ENCODE measurements around the gene WNT5A. TPM values are rescaled to one million over a fixed set of nuclear protein-coding genes. Genes with fewer than 3 reads are reported as not detected.
"Not testable (repeated sequence)": the region's sequence is repeated elsewhere in the genome, so short reads cannot be mapped to it uniquely, and the experiment has no call there.

WNT5A gene
- total RNA-seq, 2 experiments from 2014 or later, result not detected

DNA sequence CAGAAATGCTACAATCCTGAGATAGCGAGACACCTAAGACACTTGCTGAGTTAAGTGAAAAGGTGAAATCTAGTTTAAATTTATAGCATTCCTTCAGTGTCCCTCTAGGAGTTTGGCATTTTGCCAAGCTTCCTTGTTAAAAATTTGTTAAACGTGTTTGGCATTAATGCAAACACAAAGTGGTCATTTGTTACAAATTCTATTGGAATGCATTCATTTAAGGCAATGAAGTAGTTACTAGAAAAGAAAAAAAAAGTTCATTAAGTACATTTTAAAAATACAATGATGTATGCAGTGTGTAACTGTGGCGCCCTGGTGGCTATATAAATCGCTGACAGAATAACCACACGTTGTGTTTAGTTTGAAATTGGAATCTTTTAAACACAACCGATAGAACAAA is 31.3 kb upstream of the WNT5A start:
- intact Hi-C loops (cut with micrococcal nuclease), result no loop called here
- H3K27ac Mint-ChIP-seq, result no peak overlapping the region
- ChIA-PET POLR2A (no interaction called here), CTCF (no interaction called here)
- H3K36me3 Mint-ChIP-seq, result no peaks in the 10 kb centered on the region
- H3K27me3 Mint-ChIP-seq, result no peaks in the 10 kb centered on the region
- DNase-seq, result no peak
- no peak overlapping the region for H3K4me3 Mint-ChIP-seq
- no peaks in the 10 kb centered on the region for H3K9me3 Mint-ChIP-seq
- no peaks in the 10 kb centered on the region for H3K4me1 Mint-ChIP-seq (ENCODE audit: low read depth)

DNA sequence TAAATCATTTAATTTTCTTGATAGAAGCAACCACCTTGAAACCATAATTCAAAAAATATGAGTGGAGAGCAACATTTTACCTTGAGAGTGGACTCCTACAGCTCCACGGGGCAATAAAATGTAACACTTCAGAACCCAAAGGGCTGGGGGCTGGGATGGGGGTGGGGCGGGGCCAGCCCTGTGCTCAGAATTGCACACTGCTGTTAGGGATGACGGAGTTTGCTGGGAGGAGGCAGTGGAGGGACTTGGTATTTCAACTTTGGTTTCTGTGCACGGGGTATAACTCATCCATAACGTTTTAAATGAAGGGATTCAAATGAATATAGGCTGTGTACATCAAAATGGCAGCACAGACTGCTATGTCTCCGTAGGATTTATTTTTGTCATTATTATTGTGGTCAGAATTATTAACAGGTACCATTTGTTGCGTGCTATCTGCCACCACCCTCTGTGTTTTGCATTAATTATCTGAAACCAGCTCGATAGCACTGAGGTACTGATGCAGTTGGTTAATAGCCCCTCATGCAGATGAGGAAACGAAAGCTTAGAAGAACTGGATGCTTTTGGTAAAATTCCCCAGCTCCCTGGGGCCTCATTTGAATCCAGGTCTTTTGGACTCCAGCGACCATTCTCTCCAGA is 29.4 kb upstream of the WNT5A start:
- H3K9me3 Mint-ChIP-seq, result no peaks in the 10 kb centered on the region
- CTCF ChIA-PET, result interaction anchor here (0.6 kb wide), 1 partner anchor 20 kb away, joined by 3 read pairs; no protein-coding TSS in a partner anchor
- no peaks in the 10 kb centered on the region for H3K4me1 Mint-ChIP-seq (ENCODE audit: low read depth)
- H3K27ac Mint-ChIP-seq, result no peak overlapping the region
- no peak for DNase-seq
- intact Hi-C loops (cut with micrococcal nuclease), result no loop called here
- H3K4me3 Mint-ChIP-seq, result no peak overlapping the region
- POLR2A ChIA-PET, result no interaction called here
- H3K36me3 Mint-ChIP-seq, result no peaks in the 10 kb centered on the region
- H3K27me3 Mint-ChIP-seq, result no peaks in the 10 kb centered on the region

DNA sequence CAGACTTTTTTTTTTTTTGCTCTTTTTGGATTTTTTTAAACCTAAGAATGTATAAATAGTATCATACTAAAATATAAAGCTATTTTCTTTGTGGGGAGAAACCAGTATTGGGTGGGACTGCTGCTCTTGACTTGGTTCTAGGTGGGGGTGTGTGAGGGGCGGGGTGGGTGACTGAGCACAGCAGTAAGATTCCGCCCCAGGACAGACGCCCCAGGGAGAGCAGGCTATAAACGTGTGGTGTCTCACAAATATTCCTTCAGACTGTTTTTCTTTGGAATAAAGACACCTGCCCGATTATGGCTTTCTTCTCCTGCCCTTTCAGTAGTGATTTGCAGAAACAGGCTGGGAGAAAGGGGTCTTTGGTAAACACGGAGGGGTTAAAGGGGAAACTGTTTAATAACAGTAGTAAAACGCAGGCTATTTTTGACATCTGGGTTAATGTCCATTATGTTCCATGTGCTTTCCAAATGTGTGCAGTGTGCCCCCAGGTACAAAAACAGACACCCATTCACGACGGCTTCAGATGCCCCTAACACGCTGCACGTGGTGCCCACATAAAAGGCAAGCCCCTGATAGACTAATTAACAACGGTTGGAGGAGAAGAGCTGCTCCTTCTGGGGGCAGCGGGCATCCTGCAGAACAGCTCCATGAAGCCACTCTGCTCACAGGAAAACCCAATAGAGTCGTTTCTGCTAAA is 28.6 kb upstream of the WNT5A start:
- no peak for DNase-seq
- CTCF ChIA-PET, result no interaction called here
- H3K36me3 Mint-ChIP-seq, result no peaks in the 10 kb centered on the region
- POLR2A ChIA-PET, result no interaction called here
- no peaks in the 10 kb centered on the region for H3K27me3 Mint-ChIP-seq
- intact Hi-C loops (cut with micrococcal nuclease), result no loop called here
- no peak overlapping the region for H3K4me3 Mint-ChIP-seq
- no peaks in the 10 kb centered on the region for H3K9me3 Mint-ChIP-seq
- no peaks in the 10 kb centered on the region for H3K4me1 Mint-ChIP-seq (ENCODE audit: low read depth)
- no peak overlapping the region for H3K27ac Mint-ChIP-seq

DNA sequence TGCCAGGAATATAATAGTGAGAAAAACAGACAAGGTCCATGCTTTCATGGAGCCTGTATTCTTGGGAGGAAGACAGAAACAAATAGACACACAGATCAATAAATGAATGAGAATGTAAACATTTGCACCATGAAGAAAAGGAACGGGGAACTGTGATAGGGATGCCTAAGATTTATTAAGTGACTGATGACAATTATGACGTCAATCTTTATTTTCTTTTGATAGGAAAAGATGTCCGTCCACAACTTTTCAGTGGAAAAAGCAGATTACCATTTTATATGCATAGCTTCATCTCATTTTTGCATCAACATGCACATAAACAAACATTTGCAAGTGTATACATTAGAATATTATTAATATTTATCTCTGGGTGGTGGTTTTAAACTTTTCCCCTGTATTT is 27.9 kb upstream of the WNT5A start:
- Mint-ChIP-seq H3K4me1 (ENCODE audit: low read depth) (no peaks in the 10 kb centered on the region), H3K9me3 (no peaks in the 10 kb centered on the region), H3K27ac (no peak overlapping the region), H3K4me3 (no peak overlapping the region), H3K36me3 (no peaks in the 10 kb centered on the region), H3K27me3 (peaks cover 1% of the 10 kb centered on the region)
- ChIA-PET POLR2A (no interaction called here), CTCF (no interaction called here)
- DNase-seq, result no peak
- intact Hi-C loops (cut with micrococcal nuclease), result no loop called here

DNA sequence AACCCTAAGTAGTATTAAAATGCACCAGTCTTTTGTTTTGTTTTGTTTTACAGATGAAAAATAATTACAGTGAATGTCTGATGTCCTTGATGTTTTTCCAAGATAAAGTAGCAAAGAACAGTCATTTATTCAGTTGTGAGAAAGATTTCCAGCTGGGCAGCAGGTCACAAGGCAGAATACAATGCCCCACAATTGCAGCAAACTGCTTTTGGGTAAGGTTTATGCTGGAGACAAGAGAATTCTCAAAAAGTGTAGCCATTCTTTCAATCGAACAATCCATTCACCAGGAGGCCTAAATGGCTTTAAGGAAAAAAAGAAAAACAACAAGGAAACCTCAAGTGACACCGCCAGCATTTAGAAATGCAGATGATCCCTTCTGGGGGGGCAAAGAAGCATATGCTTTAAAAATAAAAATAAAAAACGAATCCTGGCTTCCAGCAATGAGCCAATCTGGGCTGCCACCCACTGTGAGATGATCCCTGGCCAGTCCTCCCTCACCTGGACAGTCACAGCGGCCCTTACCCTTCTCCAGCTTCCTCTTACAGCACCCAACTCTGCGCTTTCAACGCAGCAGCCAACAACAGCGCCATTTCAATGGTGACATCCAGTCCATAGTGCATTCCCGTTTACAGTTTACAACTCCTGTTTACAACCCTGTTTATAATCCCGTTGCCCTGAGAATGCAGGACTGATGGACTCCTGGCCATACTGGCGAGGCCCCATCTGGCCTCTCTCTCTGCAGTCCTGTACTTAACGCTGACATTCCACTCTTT is 25.7 kb upstream of the WNT5A start:
- CTCF ChIA-PET, result no interaction called here
- no peak overlapping the region for H3K27ac Mint-ChIP-seq
- POLR2A ChIA-PET, result no interaction called here
- intact Hi-C loops (cut with micrococcal nuclease), result no loop called here
- H3K4me1 Mint-ChIP-seq (ENCODE audit: low read depth), result no peaks in the 10 kb centered on the region
- H3K9me3 Mint-ChIP-seq, result no peaks in the 10 kb centered on the region
- no peaks in the 10 kb centered on the region for H3K36me3 Mint-ChIP-seq
- DNase-seq, result no peak
- H3K4me3 Mint-ChIP-seq, result no peak overlapping the region
- peaks cover 1% of the 10 kb centered on the region for H3K27me3 Mint-ChIP-seq

DNA sequence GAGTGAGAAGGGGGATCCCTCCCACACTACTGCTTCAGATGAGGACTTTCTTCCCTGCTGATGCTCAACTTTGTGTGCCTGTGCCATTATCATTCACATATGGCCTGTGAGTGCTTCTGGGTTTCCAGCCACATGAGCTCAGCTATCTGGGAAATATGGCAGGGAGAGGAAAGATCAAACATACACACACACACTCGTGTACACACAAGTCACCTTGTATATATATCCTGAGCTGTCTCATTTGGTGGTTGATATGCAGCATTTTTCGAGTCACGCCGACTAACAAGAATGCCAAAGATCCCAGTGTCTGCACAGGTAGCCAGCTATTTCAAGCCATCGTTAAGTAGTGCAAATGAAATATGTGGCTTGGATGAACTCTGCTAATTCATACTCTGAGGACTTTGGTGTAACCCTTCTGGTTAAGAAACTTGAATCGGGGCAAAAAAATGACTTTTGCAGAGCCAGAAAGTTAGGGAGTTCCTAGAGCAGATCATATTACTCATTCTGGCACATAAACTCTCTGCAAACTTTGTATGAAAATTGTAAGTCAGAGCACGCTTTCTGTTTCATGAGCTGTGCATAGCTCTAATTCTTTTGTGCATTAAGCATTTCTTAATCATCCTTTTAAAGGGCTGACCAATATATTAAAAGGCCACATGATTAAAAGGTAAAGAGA is 24.9 kb upstream of the WNT5A start:
- DNase-seq, result no peak
- intact Hi-C loops (cut with micrococcal nuclease), result no loop called here
- Mint-ChIP-seq H3K27me3 (peaks cover 1% of the 10 kb centered on the region), H3K36me3 (no peaks in the 10 kb centered on the region), H3K27ac (no peak overlapping the region), H3K4me3 (no peak overlapping the region), H3K4me1 (ENCODE audit: low read depth) (no peaks in the 10 kb centered on the region), H3K9me3 (no peaks in the 10 kb centered on the region)
- CTCF ChIA-PET, result no interaction called here
- POLR2A ChIA-PET, result no interaction called here

DNA sequence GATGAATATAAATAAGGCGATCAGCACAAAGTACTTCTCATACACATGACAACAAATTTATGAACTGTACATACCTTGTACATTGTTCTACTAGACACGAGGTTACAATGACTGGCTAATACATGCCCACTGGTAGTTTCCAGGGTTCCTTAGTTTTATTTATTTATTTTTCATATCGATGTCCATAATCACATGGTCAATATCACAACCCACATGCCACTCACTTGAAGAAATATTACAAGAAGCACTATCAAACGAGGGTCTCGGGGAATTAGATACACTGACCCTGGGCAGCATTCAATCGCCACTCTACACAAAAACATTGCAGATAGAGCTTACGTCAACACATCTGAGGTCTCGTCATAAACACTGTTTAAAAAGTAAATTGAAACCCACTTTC is 21.2 kb upstream of the WNT5A start:
- DNase-seq, result no peak
- intact Hi-C loops (cut with micrococcal nuclease), result no loop called here
- POLR2A ChIA-PET, result no interaction called here
- Mint-ChIP-seq H3K4me1 (ENCODE audit: low read depth) (no peaks in the 10 kb centered on the region), H3K27ac (no peak overlapping the region), H3K4me3 (no peak overlapping the region), H3K9me3 (no peaks in the 10 kb centered on the region), H3K27me3 (peaks cover 1% of the 10 kb centered on the region), H3K36me3 (no peaks in the 10 kb centered on the region)
- CTCF ChIA-PET, result no interaction called here

DNA sequence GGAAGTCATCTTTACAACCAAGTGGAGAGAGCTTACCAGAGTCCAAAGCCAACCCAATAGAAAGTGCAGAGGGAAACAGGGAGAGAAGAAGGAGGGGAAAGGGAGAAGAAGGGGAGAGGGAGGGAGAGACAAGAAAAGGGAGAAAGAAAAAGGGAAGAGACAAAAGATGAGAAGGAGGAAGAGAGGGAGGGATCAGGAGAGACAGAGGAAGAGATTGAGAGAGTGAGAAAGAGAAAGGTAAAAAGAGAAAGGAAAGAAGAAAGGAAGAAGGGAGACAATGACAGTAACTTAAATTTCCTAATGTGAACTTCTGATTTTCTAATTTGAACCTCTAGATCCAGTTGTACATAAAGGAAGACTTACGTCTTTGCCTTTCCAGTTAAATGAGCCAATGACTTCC is 20.7 kb upstream of the WNT5A start:
- POLR2A ChIA-PET, result no interaction called here
- CTCF ChIA-PET, result no interaction called here
- intact Hi-C loops (cut with micrococcal nuclease), result no loop called here
- H3K4me1 Mint-ChIP-seq (ENCODE audit: low read depth), result no peaks in the 10 kb centered on the region
- no peak overlapping the region for H3K27ac Mint-ChIP-seq
- H3K27me3 Mint-ChIP-seq, result peaks cover 1% of the 10 kb centered on the region
- no peak overlapping the region for H3K4me3 Mint-ChIP-seq
- DNase-seq, result no peak
- no peaks in the 10 kb centered on the region for H3K9me3 Mint-ChIP-seq
- H3K36me3 Mint-ChIP-seq, result no peaks in the 10 kb centered on the region

DNA sequence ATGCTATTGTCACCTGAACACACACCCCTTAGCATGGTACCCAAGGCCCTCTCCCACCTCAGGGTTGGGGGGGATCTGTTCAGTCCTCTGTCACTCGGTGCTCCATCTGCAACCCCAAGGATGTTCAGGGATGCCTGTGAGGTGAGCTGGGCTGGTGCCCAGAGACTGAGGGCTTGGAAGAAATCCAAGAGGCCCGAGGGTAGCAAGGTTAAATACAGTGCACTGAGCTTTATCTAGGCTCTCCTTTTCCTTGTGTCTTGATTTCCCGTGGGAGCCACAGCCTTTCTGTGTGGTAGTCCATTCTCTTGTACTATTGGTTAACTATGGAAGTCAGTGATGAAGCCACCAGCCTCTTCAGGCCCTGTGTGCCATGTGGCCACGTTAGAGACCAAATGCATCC is 18.7 kb upstream of the WNT5A start:
- POLR2A ChIA-PET, result no interaction called here
- DNase-seq, result no peak
- Mint-ChIP-seq H3K4me1 (ENCODE audit: low read depth) (no peaks in the 10 kb centered on the region), H3K9me3 (no peaks in the 10 kb centered on the region), H3K36me3 (no peaks in the 10 kb centered on the region), H3K27ac (no peak overlapping the region), H3K27me3 (peaks cover 1% of the 10 kb centered on the region), H3K4me3 (no peak overlapping the region)
- intact Hi-C loops (cut with micrococcal nuclease), result no loop called here
- CTCF ChIA-PET, result no interaction called here

DNA sequence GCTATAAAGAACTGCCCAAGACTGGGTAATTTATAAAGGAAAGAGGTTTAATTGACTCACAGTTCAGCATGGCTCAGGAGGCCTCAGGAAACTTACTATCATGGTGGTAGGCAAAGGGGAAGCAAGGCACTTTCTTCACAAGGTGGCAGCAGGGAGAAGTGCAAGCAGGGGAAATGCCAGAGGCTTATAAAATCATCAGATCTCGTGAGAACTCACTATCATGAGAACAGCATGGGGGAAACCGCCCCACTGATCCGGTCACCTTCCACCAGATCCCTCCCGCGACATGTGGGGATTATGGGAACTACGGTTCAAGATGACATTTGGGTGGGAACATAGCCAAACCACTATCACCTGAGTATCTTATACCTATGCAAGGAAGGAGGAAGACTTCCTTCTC is 18.0 kb upstream of the WNT5A start:
- CTCF ChIA-PET; H3K27ac Mint-ChIP-seq; intact Hi-C loops (cut with micrococcal nuclease); H3K4me1 Mint-ChIP-seq (ENCODE audit: low read depth); H3K27me3 Mint-ChIP-seq; DNase-seq; POLR2A ChIA-PET; H3K4me3 Mint-ChIP-seq; H3K36me3 Mint-ChIP-seq; H3K9me3 Mint-ChIP-seq: not testable (repeated sequence)

DNA sequence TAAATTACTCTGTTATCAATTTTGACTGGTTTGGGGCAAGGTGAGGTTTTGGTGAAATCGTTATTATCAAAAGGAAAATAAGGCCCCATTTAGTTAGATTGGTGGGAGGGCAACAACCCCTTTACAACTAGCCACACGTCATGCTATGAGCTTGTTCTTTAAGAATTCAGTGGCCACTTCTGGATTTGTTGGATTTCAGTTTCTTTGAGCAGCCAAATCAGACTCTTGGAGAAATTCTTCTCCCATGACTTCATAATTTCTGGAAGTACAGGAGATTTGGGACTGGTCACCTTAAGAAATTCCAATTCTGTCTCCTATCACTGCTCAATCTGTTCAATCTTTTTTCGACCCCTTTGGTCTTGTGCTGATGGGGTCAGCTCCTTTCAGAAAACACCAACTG is 14.8 kb upstream of the WNT5A start:
- H3K4me1 Mint-ChIP-seq (ENCODE audit: low read depth), result no peaks in the 10 kb centered on the region

DNA sequence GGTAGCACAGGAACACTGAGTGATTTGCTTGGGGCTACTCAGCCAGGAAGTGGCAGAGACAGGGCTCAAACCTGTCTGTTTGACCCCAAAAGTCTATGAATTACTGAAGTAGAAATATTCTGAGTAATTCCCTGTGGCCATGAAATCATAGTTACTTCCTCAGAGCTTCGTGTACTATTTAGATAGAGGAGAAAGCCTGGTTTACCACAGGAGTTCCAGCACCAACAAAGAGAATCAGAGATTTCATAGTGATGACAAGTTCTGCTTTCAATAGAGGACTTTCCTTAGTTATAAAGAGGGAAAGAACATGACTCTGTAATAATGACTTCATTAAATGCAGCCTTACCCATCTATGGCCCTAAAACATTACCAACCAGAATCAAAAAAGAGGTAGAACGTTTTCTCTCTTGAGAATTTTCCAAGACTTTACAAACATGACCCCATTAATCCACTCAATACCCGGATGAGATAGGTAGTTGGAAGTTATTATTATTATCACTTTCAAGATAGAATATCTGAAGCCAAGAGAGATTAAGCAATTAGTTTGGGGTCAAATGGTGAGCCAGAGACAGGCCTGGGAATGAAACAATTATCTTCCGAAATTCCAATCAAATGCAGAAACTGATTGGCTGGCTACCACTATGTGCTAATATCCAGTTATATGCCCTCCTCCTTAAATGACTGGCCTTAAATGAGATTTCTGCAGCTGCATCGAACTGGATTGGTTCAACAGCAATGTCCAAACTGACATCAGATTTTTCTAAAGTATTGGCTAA is 13.6 kb upstream of the WNT5A start:
- H3K4me3 Mint-ChIP-seq, result no peak overlapping the region
- no peaks in the 10 kb centered on the region for H3K36me3 Mint-ChIP-seq
- DNase-seq, result no peak
- H3K4me1 Mint-ChIP-seq (ENCODE audit: low read depth), result no peaks in the 10 kb centered on the region
- no peaks in the 10 kb centered on the region for H3K27me3 Mint-ChIP-seq
- H3K27ac Mint-ChIP-seq, result no peak overlapping the region
- intact Hi-C loops (cut with micrococcal nuclease), result no loop called here
- no peaks in the 10 kb centered on the region for H3K9me3 Mint-ChIP-seq
- ChIA-PET POLR2A (no interaction called here), CTCF (no interaction called here)

More for the DNA sequence above, 14.8 kb upstream of the WNT5A start:
- Mint-ChIP-seq H3K4me3 (no peak overlapping the region), H3K27ac (no peak overlapping the region), H3K27me3 (no peaks in the 10 kb centered on the region), H3K36me3 (no peaks in the 10 kb centered on the region), H3K9me3 (no peaks in the 10 kb centered on the region)
- intact Hi-C loops (cut with micrococcal nuclease), result no loop called here
- POLR2A ChIA-PET, result interaction anchor here (0.7 kb wide), 1 partner anchor 11 kb away, joined by 3 read pairs; no protein-coding TSS in a partner anchor
- CTCF ChIA-PET, result no interaction called here
- no peak for DNase-seq

Measured in activated CD4-positive, alpha-beta memory T cell treated with anti-CD3 and anti-CD28 coated beads for 36 hours (primary cell).